OCI-LY3 (cell line): ENCODE measurements around the gene UBLCP1.

Experiments
- EZH2phosphoT487 ChIP-seq: fragments of 200-600 bp; shearing (Covaris generic); IDR thresholded peaks from 2 replicates; pipeline ENCODE4 v1.6.1; 2018; ENCODE audit warnings: antibody characterized with exemption, mixed run types, low read depth
- TF ChIP-seq, protein P1 (sequence below): fragments of 200-600, 300-600 bp; sonication (generic); IDR thresholded peaks from 2 replicates; pipeline ENCODE4 v1.5.1; 2014; ENCODE audit warnings: antibody characterized with exemption, low read length, low read depth

DNA sequence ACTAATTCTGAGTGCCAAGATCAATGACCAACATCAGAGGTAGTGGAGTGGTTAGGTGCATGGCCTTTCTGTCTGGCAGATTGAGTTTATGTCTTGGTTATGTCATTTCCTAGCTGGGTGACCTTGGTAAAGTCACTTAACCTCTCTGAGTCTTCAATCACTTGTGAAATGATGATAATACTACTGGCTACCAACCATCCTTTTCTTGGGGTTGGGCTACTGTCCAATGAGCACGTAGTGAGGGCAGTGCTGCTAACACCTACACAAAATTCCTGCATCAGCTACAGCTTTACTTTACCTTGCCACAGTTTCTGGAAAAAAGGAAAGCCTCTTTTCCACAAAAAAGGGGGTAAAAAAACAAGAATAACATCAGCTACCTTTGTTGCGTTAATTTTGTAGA is 54.8 kb downstream of the UBLCP1 start:
- TF ChIP-seq, protein P1, sequence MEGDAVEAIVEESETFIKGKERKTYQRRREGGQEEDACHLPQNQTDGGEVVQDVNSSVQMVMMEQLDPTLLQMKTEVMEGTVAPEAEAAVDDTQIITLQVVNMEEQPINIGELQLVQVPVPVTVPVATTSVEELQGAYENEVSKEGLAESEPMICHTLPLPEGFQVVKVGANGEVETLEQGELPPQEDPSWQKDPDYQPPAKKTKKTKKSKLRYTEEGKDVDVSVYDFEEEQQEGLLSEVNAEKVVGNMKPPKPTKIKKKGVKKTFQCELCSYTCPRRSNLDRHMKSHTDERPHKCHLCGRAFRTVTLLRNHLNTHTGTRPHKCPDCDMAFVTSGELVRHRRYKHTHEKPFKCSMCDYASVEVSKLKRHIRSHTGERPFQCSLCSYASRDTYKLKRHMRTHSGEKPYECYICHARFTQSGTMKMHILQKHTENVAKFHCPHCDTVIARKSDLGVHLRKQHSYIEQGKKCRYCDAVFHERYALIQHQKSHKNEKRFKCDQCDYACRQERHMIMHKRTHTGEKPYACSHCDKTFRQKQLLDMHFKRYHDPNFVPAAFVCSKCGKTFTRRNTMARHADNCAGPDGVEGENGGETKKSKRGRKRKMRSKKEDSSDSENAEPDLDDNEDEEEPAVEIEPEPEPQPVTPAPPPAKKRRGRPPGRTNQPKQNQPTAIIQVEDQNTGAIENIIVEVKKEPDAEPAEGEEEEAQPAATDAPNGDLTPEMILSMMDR = no peak
- TF ChIP-seq EZH2phosphoT487 = no peak
